ENCODE data around the gene GMFB.

GMFB gene

GRCh38 chr14:54516709-54517108 is 27.9 kb upstream of the GMFB start:
- Histone ChIP-seq H3K9me3 (ENCODE audit: control insufficient read depth, low read length) (peaks cover 9% of the 10 kb centered on the region), H3K36me3 (ENCODE audit: control insufficient read depth, insufficient read depth, low read length) (peaks cover 25% of the 10 kb centered on the region), H3K27ac (ENCODE audit: low read depth, low read length, severe bottlenecking) (no peak overlapping the region), H3K4me3 (ENCODE audit: extremely low read depth, insufficient read depth, low read length, poor library complexity, severe bottlenecking) (no peak overlapping the region), H3K4me1 (ENCODE audit: control insufficient read depth, insufficient read depth, low read length, poor library complexity, severe bottlenecking) (no peaks in the 10 kb centered on the region)
- no CpG with 5 or more reads among the region's 1 CpG for WGBS, 2 experiments (ENCODE audit: insufficient coverage in 2 of 2)

DNA sequence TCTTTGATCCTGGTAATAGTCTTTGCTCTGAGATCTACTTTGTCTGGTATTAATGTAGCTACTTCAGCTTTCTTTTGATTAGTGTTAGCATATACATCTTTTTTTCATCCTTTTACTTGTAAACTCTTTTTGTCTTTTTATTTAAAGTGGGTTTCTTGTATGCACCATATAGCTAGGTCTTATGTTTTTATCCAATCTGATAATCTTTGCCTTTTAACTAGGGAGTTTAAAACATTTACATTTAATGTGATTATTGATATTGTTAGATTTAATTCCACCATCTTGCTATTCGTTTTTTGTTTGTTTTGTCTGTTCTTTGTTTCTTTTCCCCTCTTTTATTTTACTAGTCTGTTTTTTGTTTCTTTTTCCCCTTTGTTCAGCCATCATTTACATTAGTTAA is 26.9 kb upstream of the GMFB start:
- WGBS, 2 experiments (ENCODE audit: insufficient coverage in 2 of 2) = no CpG with 5 or more reads among the region's 1 CpG
- Histone ChIP-seq H3K36me3 (ENCODE audit: control insufficient read depth, insufficient read depth, low read length) (peaks cover 25% of the 10 kb centered on the region), H3K4me3 (ENCODE audit: extremely low read depth, insufficient read depth, low read length, poor library complexity, severe bottlenecking) (no peak overlapping the region), H3K4me1 (ENCODE audit: control insufficient read depth, insufficient read depth, low read length, poor library complexity, severe bottlenecking) (peaks cover 5% of the 10 kb centered on the region), H3K9me3 (ENCODE audit: control insufficient read depth, low read length) (peaks cover 9% of the 10 kb centered on the region), H3K27ac (ENCODE audit: low read depth, low read length, severe bottlenecking) (no peak overlapping the region)

DNA sequence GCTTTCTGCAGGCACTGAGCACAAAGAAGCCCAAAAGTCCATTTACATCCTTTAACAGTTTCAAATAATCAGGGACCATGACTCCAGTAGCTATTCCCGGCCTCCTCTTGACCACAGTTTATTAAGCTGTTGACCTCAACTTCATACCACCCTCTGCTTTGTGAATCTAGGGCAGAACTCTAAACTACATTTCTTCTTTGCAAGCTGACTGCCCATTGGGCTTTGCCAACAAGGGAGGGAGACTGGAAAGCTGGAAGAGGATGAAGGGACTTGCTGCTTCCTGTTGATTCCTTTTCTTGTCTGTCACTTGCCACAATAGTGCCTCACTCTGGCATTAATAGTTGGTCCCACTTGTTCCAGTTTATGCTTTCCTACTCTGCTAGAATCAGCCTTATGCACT is 23.6 kb upstream of the GMFB start:
- H3K4me1 ChIP-seq (ENCODE audit: control insufficient read depth, insufficient read depth, low read length, poor library complexity, severe bottlenecking) = peaks cover 5% of the 10 kb centered on the region
- no peak overlapping the region for H3K27ac ChIP-seq (ENCODE audit: low read depth, low read length, severe bottlenecking)
- peaks cover 6% of the 10 kb centered on the region for H3K9me3 ChIP-seq (ENCODE audit: control insufficient read depth, low read length)
- 83 to 100% methylated on average over 1 of the region's 1 CpG for WGBS, 2 experiments (ENCODE audit: insufficient coverage in 2 of 2)
- H3K4me3 ChIP-seq (ENCODE audit: extremely low read depth, insufficient read depth, low read length, poor library complexity, severe bottlenecking) = no peak overlapping the region
- H3K36me3 ChIP-seq (ENCODE audit: control insufficient read depth, insufficient read depth, low read length) = peaks cover 13% of the 10 kb centered on the region

DNA sequence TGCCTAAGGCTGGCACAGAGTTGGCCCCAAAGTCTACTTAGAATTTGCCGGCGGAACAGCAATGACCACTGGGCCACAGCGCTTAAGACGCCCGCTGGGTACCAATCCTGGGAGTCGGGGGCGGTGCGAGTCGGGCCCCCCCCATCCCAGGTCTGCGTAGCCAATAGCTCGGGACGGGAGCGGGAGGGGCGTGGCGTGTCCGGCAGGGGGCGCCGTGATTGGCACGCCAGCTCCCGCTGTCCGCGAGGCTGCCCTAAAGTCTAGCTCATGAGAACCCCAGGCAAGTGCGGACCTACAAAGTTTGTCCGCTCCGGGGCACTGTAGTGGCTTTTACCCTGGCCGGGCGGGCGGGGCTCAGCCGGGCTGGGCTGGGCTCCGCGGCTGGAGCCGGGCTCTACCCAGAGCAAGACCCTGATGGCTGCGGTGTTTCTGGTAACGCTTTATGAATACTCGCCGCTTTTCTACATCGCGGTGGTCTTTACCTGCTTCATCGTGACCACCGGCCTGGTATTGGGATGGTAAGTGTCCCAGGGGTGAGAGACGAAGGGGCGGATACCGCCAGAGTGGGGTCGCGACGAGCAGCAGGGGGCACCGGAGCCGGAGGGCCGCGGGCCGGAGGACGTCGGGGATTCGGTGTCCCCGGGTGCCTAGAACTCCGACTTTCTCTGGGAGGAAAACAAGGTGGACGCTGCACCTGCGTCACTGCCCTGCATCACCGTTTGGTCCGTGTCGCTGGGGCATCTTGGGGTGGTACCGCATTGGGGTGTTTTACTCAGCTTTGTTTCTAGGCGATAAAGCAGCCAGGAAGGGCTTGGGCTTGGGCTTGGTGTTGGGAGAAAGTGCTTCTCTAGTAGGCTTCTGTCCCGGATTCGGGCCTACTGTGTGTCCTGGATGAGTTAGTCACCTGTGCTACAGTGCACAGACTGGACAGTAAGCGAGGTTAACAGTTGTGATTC is 21.0 kb upstream of the GMFB start, which contains the start of gene CGRRF1:
CGRRF1 (plus strand) TSS at position 361 of the 956 bp plus-strand sequence; CDS start at position 415, 54 bp downstream.
- 0 to 1% methylated on average over 45 to 65 of the region's 66 CpGs for WGBS, 2 experiments (ENCODE audit: insufficient coverage in 2 of 2)
- Histone ChIP-seq H3K4me3 (ENCODE audit: extremely low read depth, insufficient read depth, low read length, poor library complexity, severe bottlenecking) (peak within 1 kb of the TSS; percentile 93), H3K4me1 (ENCODE audit: control insufficient read depth, insufficient read depth, low read length, poor library complexity, severe bottlenecking) (peaks cover 5% of the 10 kb centered on the region), H3K9me3 (ENCODE audit: control insufficient read depth, low read length) (no peaks in the 10 kb centered on the region), H3K36me3 (ENCODE audit: control insufficient read depth, insufficient read depth, low read length) (peaks cover 4% of the 10 kb centered on the region), H3K27ac (ENCODE audit: low read depth, low read length, severe bottlenecking) (peak within 1 kb of the TSS; percentile 20)

DNA sequence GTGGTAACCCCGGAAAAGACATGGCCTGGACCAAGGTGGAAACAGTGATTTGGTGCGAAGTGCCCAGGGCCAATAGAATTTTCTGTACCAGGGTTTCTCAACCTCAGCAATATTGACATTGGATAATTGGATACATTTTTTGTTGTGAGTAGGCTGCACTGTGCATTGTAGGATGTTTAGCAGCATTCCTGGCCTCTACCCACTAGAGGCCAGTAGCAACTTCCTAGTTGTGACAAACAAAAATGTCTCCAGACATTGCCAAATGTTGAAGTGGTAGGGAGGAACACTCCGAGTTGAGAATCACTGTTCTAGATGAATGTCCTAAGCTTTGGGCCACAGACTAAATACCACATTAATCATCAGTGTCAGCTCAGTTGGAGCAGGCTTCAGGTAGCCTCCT is 14.7 kb upstream of the GMFB start:
- H3K27ac ChIP-seq (ENCODE audit: low read depth, low read length, severe bottlenecking) = no peak overlapping the region
- no peak overlapping the region for H3K4me3 ChIP-seq (ENCODE audit: extremely low read depth, insufficient read depth, low read length, poor library complexity, severe bottlenecking)
- H3K9me3 ChIP-seq (ENCODE audit: control insufficient read depth, low read length) = no peaks in the 10 kb centered on the region
- H3K36me3 ChIP-seq (ENCODE audit: control insufficient read depth, insufficient read depth, low read length) = no peaks in the 10 kb centered on the region
- WGBS, 2 experiments (ENCODE audit: insufficient coverage in 2 of 2) = 93 to 100% methylated on average over 2 of the region's 3 CpGs
- H3K4me1 ChIP-seq (ENCODE audit: control insufficient read depth, insufficient read depth, low read length, poor library complexity, severe bottlenecking) = peaks cover 9% of the 10 kb centered on the region

- H3K27ac ChIP-seq (ENCODE audit: low read depth, low read length, severe bottlenecking) = peak overlapping the region; percentile 72
- no peaks in the 10 kb centered on the region for H3K36me3 ChIP-seq (ENCODE audit: control insufficient read depth, insufficient read depth, low read length)
- H3K4me1 ChIP-seq (ENCODE audit: control insufficient read depth, insufficient read depth, low read length, poor library complexity, severe bottlenecking) = peaks cover 9% of the 10 kb centered on the region
- WGBS, 2 experiments (ENCODE audit: insufficient coverage in 2 of 2) = no CpG with 5 or more reads among the region's 2 CpGs
- no peak overlapping the region for H3K4me3 ChIP-seq (ENCODE audit: extremely low read depth, insufficient read depth, low read length, poor library complexity, severe bottlenecking)
- no peaks in the 10 kb centered on the region for H3K9me3 ChIP-seq (ENCODE audit: control insufficient read depth, low read length)
Observed at GRCh38 chr14:54502602-54503001, 13.8 kb upstream of the GMFB start.

GRCh38 chr14:54501480-54501879 is 12.7 kb upstream of the GMFB start:
- no peak overlapping the region for H3K27ac ChIP-seq (ENCODE audit: low read depth, low read length, severe bottlenecking)
- H3K4me3 ChIP-seq (ENCODE audit: extremely low read depth, insufficient read depth, low read length, poor library complexity, severe bottlenecking) = no peak overlapping the region
- WGBS, 2 experiments (ENCODE audit: insufficient coverage in 2 of 2) = 91 to 98% methylated on average over 3 of the region's 3 CpGs
- H3K4me1 ChIP-seq (ENCODE audit: control insufficient read depth, insufficient read depth, low read length, poor library complexity, severe bottlenecking) = peaks cover 9% of the 10 kb centered on the region
- H3K36me3 ChIP-seq (ENCODE audit: control insufficient read depth, insufficient read depth, low read length) = no peaks in the 10 kb centered on the region
- no peaks in the 10 kb centered on the region for H3K9me3 ChIP-seq (ENCODE audit: control insufficient read depth, low read length)

- Histone ChIP-seq H3K36me3 (ENCODE audit: control insufficient read depth, insufficient read depth, low read length) (no peaks in the 10 kb centered on the region), H3K4me3 (ENCODE audit: extremely low read depth, insufficient read depth, low read length, poor library complexity, severe bottlenecking) (no peak overlapping the region), H3K9me3 (ENCODE audit: control insufficient read depth, low read length) (no peaks in the 10 kb centered on the region), H3K4me1 (ENCODE audit: control insufficient read depth, insufficient read depth, low read length, poor library complexity, severe bottlenecking) (peaks cover 9% of the 10 kb centered on the region), H3K27ac (ENCODE audit: low read depth, low read length, severe bottlenecking) (no peak overlapping the region)
- WGBS, 2 experiments (ENCODE audit: insufficient coverage in 2 of 2) = 90 to 100% methylated on average over 1 to 3 of the region's 3 CpGs
Observed at GRCh38 chr14:54500744-54501143, 12.0 kb upstream of the GMFB start.

DNA sequence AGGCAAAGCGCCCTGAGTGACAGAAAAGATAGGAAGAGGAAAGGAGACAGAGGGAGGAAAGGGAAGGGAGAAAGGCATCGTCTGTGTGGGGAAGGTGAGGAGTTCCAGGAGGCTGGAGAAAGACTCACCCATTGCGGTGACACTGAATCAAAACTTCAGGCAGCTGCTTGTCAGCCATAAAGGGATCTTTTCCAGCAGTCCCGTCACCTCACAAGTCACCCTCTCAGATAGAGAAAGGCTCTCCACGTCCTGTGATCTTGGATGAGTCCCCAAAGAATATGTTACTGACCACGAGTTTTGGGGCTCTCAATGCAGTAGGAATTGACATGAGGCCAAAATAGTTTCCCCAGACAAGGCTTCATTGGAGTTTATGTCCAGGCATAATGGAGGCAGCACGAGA is 9.8 kb upstream of the GMFB start:
- WGBS, 2 experiments (ENCODE audit: insufficient coverage in 2 of 2) = 88 to 96% methylated on average over 6 of the region's 7 CpGs

DNA sequence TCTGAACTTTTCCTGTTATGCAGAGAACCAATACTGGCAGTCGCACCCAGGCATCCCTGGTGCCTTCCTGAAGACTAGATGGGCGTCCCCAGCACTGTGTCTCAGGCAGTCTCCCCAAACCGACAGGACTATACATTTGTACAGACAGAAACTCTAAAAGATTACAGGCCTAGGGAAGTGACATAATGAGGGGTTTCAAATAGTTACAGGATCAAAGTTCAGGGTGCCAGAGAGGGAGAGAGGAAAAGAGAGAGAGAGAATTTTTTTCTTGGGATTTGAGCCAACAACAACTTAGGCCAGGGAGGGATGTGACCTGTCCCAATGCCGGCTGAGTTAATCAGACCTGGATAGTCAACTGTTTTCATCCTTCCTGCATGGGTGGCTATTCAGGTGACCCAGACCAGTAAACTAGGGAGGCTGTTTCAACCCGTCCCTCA is 9.3 kb upstream of the GMFB start:
- Histone ChIP-seq H3K4me3 (ENCODE audit: extremely low read depth, insufficient read depth, low read length, poor library complexity, severe bottlenecking) (no peak overlapping the region), H3K4me1 (ENCODE audit: control insufficient read depth, insufficient read depth, low read length, poor library complexity, severe bottlenecking) (peaks cover 9% of the 10 kb centered on the region), H3K36me3 (ENCODE audit: control insufficient read depth, insufficient read depth, low read length) (no peaks in the 10 kb centered on the region), H3K27ac (ENCODE audit: low read depth, low read length, severe bottlenecking) (no peak overlapping the region), H3K9me3 (ENCODE audit: control insufficient read depth, low read length) (no peaks in the 10 kb centered on the region)
- WGBS, 2 experiments (ENCODE audit: insufficient coverage in 2 of 2) = 89 to 100% methylated on average over 2 to 4 of the region's 5 CpGs

More for the DNA sequence above, 9.8 kb upstream of the GMFB start:
- Histone ChIP-seq H3K27ac (ENCODE audit: low read depth, low read length, severe bottlenecking) (no peak overlapping the region), H3K4me3 (ENCODE audit: extremely low read depth, insufficient read depth, low read length, poor library complexity, severe bottlenecking) (no peak overlapping the region), H3K9me3 (ENCODE audit: control insufficient read depth, low read length) (no peaks in the 10 kb centered on the region), H3K4me1 (ENCODE audit: control insufficient read depth, insufficient read depth, low read length, poor library complexity, severe bottlenecking) (peaks cover 9% of the 10 kb centered on the region), H3K36me3 (ENCODE audit: control insufficient read depth, insufficient read depth, low read length) (no peaks in the 10 kb centered on the region)

- H3K4me3 ChIP-seq (ENCODE audit: extremely low read depth, insufficient read depth, low read length, poor library complexity, severe bottlenecking) = no peak overlapping the region
- H3K9me3 ChIP-seq (ENCODE audit: control insufficient read depth, low read length) = no peaks in the 10 kb centered on the region
- peaks cover 3% of the 10 kb centered on the region for H3K4me1 ChIP-seq (ENCODE audit: control insufficient read depth, insufficient read depth, low read length, poor library complexity, severe bottlenecking)
- H3K27ac ChIP-seq (ENCODE audit: low read depth, low read length, severe bottlenecking) = no peak overlapping the region
- H3K36me3 ChIP-seq (ENCODE audit: control insufficient read depth, insufficient read depth, low read length) = no peaks in the 10 kb centered on the region
- WGBS, 2 experiments (ENCODE audit: insufficient coverage in 2 of 2) = 67% methylated on average over 1 of the region's 2 CpGs; no CpG with 5 or more reads in 1 of the 2 experiments
Observed at GRCh38 chr14:54497224-54497623, 8.4 kb upstream of the GMFB start.

All from mesodermal cell (in vitro differentiated cells).